Adipocyte (in vitro differentiated cells): Measurements from ENCODE around the gene IKZF5.

Experiments used
- DNase-seq: peaks from one replicate; pipeline ENCODE4 v3.0.0-alpha.2; 2015; ENCODE audit warnings: low read depth
- H3K27me3 ChIP-seq: replicated peaks from 2 replicates; pipeline ENCODE4 v1.7.0; 2013; ENCODE audit warnings: mild to moderate bottlenecking, low read length, moderate library complexity; ENCODE audit not compliant: control insufficient read depth, insufficient read depth
- H3K36me3 ChIP-seq: 2 replicates; pipeline ENCODE4 v1.7.0; 2013; ENCODE audit warnings: low read length, mild to moderate bottlenecking, moderate library complexity; ENCODE audit not compliant: control insufficient read depth, insufficient read depth, severe bottlenecking
- H3K4me1 ChIP-seq: 2 replicates; pipeline ENCODE4 v1.7.0; 2013; ENCODE audit warnings: mild to moderate bottlenecking, low read length, moderate library complexity; ENCODE audit not compliant: control insufficient read depth, insufficient read depth
- H3K4me3 ChIP-seq: 2 replicates; pipeline ENCODE4 v1.7.0; 2013; ENCODE audit warnings: mild to moderate bottlenecking, low read length, moderate library complexity
- H3K9ac ChIP-seq: 2 replicates; pipeline ENCODE4 v1.7.0; 2013; ENCODE audit warnings: mild to moderate bottlenecking, low read length, moderate library complexity
- H3K9me3 ChIP-seq: 2 replicates; pipeline ENCODE4 v1.7.0; 2013; ENCODE audit warnings: mild to moderate bottlenecking, low read length, moderate library complexity; ENCODE audit not compliant: control insufficient read depth

Gene IKZF5

DNA sequence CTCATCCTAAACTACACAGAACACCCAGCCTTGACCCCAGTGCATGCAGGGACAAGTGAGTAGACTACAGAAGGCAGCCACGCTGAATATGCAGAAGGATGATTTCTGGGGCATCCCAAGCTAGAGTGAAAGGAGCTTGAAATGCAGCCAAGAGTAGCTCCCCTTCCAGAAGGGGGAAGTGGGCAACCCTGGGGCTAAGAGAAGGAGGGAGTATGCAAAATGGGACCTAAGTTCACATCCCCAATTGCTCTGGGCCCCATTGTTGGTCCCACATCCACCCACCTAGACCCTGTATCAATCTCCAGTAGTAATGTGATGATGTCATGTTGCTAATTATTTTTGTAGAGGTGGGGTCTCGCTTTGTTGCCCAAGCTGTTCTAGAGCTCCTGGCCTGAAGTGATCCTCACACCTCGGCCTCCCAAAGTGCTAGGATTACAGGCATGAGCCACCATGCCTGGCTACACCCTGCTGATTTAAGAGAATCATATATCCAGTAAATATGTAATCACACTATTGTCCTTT, 34.0 kb downstream of the IKZF5 start:
- Histone ChIP-seq H3K9me3 (no peaks in the 10 kb centered on the region), H3K27me3 (no peaks in the 10 kb centered on the region), H3K4me1 (no peaks in the 10 kb centered on the region), H3K36me3 (no peaks in the 10 kb centered on the region), H3K4me3 (no peak overlapping the region), H3K9ac (no peak overlapping the region)
- no peak for DNase-seq

GRCh38 chr10:122974023-122974422, 34.6 kb downstream of the IKZF5 start:
- no peak for DNase-seq
- H3K9me3 ChIP-seq: peaks cover under 1% of the 10 kb centered on the region

GRCh38 chr10:122968698-122969097, 39.9 kb downstream of the IKZF5 start:
- Histone ChIP-seq H3K36me3 (no peaks in the 10 kb centered on the region), H3K9ac (no peak overlapping the region), H3K4me1 (no peaks in the 10 kb centered on the region), H3K4me3 (no peak overlapping the region), H3K9me3 (peaks cover 29% of the 10 kb centered on the region), H3K27me3 (no peaks in the 10 kb centered on the region)
- no peak for DNase-seq

More at GRCh38 chr10:122974023-122974422, 34.6 kb downstream of the IKZF5 start:
- Histone ChIP-seq H3K4me3 (no peak overlapping the region), H3K27me3 (no peaks in the 10 kb centered on the region), H3K4me1 (no peaks in the 10 kb centered on the region), H3K36me3 (no peaks in the 10 kb centered on the region), H3K9ac (no peak overlapping the region)

- Histone ChIP-seq H3K9me3 (peaks cover 29% of the 10 kb centered on the region), H3K4me1 (no peaks in the 10 kb centered on the region)
- DNase-seq: no peak
Measured at GRCh38 chr10:122966879-122967278, 41.7 kb downstream of the IKZF5 start.

DNA sequence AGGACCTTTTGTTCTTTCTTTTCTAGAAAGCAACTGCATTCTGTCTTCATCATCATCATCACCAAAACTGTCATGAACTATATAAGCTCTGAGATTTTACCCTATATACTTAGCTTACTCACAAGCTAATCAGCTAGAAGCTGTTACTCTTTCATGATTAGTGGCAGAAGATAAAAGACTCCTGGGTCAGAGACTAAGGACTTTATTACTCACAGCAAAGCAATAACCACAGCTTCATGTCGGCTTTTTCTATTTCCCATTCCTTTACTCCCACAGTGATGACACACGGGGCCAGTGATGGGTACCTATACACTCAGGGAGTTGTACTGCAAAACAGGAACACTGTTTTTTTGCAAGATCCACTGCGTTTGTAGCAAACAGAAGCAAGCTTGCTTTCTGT, 46.2 kb downstream of the IKZF5 start:
- Histone ChIP-seq H3K4me1 (no peaks in the 10 kb centered on the region), H3K36me3 (no peaks in the 10 kb centered on the region), H3K9me3 (peaks cover 14% of the 10 kb centered on the region), H3K27me3 (no peaks in the 10 kb centered on the region), H3K9ac (no peak overlapping the region), H3K4me3 (no peak overlapping the region)
- DNase-seq: no peak

More at GRCh38 chr10:122966879-122967278, 41.7 kb downstream of the IKZF5 start:
- H3K36me3 ChIP-seq: no peaks in the 10 kb centered on the region
- no peaks in the 10 kb centered on the region for H3K27me3 ChIP-seq
- no peak overlapping the region for H3K4me3 ChIP-seq
- no peak overlapping the region for H3K9ac ChIP-seq

DNA sequence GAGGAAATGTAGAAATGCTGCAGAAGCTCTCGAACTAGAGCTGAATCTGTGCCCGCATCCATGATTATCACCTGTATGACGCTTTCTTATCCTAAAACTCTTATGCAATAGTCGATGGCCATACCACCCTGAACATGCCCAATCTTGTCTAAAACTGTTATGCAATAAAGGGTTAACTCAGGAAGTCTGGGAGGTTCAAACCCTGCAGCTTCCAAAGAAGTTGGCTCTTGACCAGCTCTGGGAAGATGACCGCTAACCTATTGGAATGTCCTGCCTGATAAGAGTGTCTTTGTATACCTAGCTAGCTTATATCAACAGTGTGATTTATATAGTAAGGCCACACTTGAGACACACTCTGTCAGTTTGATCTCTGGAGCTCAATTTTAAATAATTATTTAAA, 51.1 kb downstream of the IKZF5 start:
- H3K9ac ChIP-seq: no peak overlapping the region
- peaks cover 10% of the 10 kb centered on the region for H3K4me1 ChIP-seq
- DNase-seq: no peak
- no peaks in the 10 kb centered on the region for H3K27me3 ChIP-seq
- no peaks in the 10 kb centered on the region for H3K36me3 ChIP-seq
- H3K4me3 ChIP-seq: no peak overlapping the region
- peaks cover 7% of the 10 kb centered on the region for H3K9me3 ChIP-seq

DNA sequence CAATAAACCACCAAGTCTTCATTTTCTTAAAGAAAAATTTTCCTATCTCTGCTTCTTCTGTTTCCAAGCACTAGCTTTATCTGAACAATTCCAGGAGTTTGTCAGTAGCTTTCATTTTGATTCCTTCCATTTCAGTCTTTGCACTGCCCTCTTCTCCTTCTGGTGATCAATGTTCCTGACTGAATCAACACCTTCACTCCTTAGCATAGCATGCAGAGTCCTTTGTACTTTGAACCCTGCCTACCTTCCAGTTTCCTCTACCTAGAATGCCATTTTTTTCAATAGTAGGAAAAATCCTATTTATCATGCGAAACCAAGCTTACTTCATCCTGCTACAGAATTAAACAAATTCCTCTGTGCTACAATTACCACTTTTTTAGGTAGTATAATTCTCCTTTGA, 52.7 kb downstream of the IKZF5 start:
- Histone ChIP-seq H3K36me3 (no peaks in the 10 kb centered on the region), H3K9ac (no peak overlapping the region), H3K4me1 (peaks cover 12% of the 10 kb centered on the region), H3K4me3 (no peak overlapping the region), H3K9me3 (peaks cover 7% of the 10 kb centered on the region), H3K27me3 (no peaks in the 10 kb centered on the region)
- no peak for DNase-seq

GRCh38 chr10:122954731-122955050, 53.9 kb downstream of the IKZF5 start:
- H3K4me3 ChIP-seq: peak overlapping the region; percentile 92
- DNase-seq: no peak

GRCh38 chr10:122953902-122954730, 54.5 kb downstream of the IKZF5 start, which contains the start of gene C10orf88:
C10orf88 (minus strand) TSS chr10:122954227; CDS start chr10:122954178, 49 bp downstream.
- H3K36me3 ChIP-seq: peaks cover 9% of the 10 kb centered on the region
- H3K4me3 ChIP-seq: peak within 1 kb of the TSS; percentile 92
- peak within 1 kb of the TSS; percentile 92 for H3K9ac ChIP-seq
- H3K4me1 ChIP-seq: peaks cover 12% of the 10 kb centered on the region
- peaks cover 7% of the 10 kb centered on the region for H3K9me3 ChIP-seq
- H3K27me3 ChIP-seq: no peaks in the 10 kb centered on the region
- DNase-seq: peak; percentile 99

More at GRCh38 chr10:122954731-122955050, 53.9 kb downstream of the IKZF5 start:
- Histone ChIP-seq H3K36me3 (peaks cover 4% of the 10 kb centered on the region), H3K9me3 (peaks cover 7% of the 10 kb centered on the region), H3K27me3 (no peaks in the 10 kb centered on the region), H3K4me1 (peaks cover 12% of the 10 kb centered on the region), H3K9ac (no peak overlapping the region)

DNA sequence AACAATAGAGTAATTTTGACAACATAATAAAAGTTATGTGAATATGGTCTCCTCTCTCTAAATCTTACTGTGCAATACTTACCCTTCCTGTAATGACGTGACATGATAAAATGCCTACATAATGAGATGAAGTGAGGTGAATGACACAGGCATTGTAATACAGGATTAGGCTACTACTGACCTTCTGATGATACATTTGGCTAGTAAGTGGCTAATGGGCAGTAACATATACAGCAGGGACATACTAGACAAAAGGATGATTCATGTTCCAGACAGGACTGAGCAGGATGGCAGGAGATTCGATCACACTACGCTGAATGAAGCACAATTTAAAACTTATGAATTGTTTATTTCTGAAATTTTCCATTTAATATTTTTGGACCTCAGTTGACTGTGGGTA, 59.3 kb downstream of the IKZF5 start:
- Histone ChIP-seq H3K9me3 (no peaks in the 10 kb centered on the region), H3K36me3 (peaks cover 54% of the 10 kb centered on the region), H3K4me1 (peaks cover 7% of the 10 kb centered on the region), H3K4me3 (no peak overlapping the region), H3K9ac (no peak overlapping the region), H3K27me3 (no peaks in the 10 kb centered on the region)
- no peak for DNase-seq
